Stimulated activated naive CD8-positive, alpha-beta T cell treated with anti-CD3 and anti-CD28 coated beads, Interleukin-15, amount 100 ng/mL, for 72 hours (primary cell): Measurements from ENCODE around the gene CAPZA2.
A peak's percentile ranks its signal among the peaks of the same experiment; 100 is the strongest.
"Not testable (repeated sequence)": the region's sequence is repeated elsewhere in the genome, so short reads cannot be mapped to it uniquely, and the experiment has no call there.

Experiments used
- ATAC-seq: fragments of 150-1000 bp; cut with Tn5 transposase; 2 replicates; pipeline ENCODE4 v1.10.0; 2021; ENCODE audit warnings: mild to moderate bottlenecking, moderate library complexity
- DNase-seq, 2 donors: peaks; one replicate each; pipeline ENCODE4 v3.0.0; 2021 to 2022
- H3K27ac Mint-ChIP-seq, 2 donors: one replicate each; pipeline ENCODE4 v1.8.0; 2022; ENCODE audit warnings: mild to moderate bottlenecking in 2 of 2, mixed read lengths in 2 of 2, moderate library complexity in 2 of 2
- H3K27me3 Mint-ChIP-seq: one replicate; pipeline ENCODE4 v1.8.0; 2022; ENCODE audit warnings: mixed read lengths
- H3K4me1 Mint-ChIP-seq: one replicate; pipeline ENCODE4 v1.8.0; 2022; ENCODE audit warnings: mild to moderate bottlenecking, mixed read lengths
- H3K4me3 Mint-ChIP-seq, 2 donors: one replicate each; pipeline ENCODE4 v1.8.0; 2022; ENCODE audit warnings: mild to moderate bottlenecking in 2 of 2, mixed read lengths in 2 of 2, moderate library complexity in 1 of 2
- H3K9me3 Mint-ChIP-seq, 2 donors: one replicate each; pipeline ENCODE4 v1.8.0; 2022; ENCODE audit warnings: mixed read lengths in 2 of 2

Gene CAPZA2

DNA sequence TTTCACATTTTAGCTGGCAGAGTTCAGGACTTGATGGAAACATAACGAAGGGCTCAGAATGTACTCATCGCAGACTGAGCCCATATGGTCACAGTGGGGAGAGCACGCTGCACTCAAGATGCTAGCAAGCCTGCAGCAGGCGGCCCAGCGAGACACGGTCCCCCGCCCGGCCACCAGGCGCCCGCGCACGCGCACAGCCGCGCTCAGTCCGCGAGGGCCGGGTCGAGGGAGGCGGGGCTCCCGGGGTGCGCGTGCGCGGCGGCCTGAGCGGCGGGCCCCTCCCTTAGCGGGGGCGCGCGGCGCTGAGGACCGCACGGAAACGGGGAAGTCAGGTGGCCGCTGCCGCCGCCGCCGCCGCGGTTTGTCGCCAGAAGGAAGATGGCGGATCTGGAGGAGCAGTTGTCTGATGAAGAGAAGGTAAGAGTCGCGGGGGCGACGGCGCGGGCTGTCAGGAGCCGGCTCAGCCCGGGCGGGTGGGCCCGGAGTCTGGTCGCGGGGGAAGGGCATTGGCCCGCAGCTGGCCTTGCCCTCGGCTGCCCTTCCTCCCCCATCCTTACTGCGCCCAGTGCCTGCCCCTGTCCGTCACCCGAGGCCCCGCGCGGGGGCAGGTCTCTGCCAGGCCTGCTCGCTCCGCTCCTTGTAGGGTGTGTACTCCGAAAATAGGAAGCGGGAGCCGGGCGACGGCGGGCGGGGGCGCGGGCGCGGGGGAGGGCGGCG lies at the start of gene CAPZA2:
Gene CAPZA2, plus strand, starts transcription at position 354 of the 717 bp plus-strand sequence. Its CDS starts 25 bp downstream, at position 379.
- Mint-ChIP-seq H3K27ac (peak within 1 kb of the TSS; percentile 99 to 100), H3K4me3 (peak within 1 kb of the TSS; percentile 93 to 100), H3K27me3 (peaks cover 18% of the 10 kb centered on the region), H3K4me1 (peaks cover 43% of the 10 kb centered on the region), H3K9me3 (no peaks in the 10 kb centered on the region)
- peak; percentile 93 for ATAC-seq
- peak; percentile 94 to 97 for DNase-seq

DNA sequence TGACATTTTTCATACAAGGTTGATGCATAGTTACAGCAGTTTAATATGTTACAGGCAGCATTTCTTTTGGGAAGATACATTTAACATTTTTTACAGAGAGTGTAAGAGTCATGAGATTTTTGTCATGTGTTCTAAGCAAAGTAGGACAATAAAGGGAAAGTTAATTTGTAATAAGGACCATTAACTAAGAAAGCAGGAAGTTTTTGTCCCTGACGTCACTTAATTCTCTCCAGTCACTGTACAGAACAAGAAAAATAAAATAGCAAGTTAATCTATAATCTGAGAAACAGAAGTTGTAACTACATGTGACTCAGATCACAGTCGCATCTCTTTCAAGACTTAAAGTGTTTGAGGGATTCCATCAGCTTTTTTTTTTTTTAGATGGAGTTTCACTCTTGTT lies 49.5 kb upstream of the CAPZA2 start:
- Mint-ChIP-seq H3K9me3 (no peaks in the 10 kb centered on the region), H3K27me3 (no peaks in the 10 kb centered on the region), H3K4me3 (no peak overlapping the region), H3K4me1 (no peaks in the 10 kb centered on the region), H3K27ac (no peak overlapping the region)
- ATAC-seq (no peak), DNase-seq (no peak)

DNA sequence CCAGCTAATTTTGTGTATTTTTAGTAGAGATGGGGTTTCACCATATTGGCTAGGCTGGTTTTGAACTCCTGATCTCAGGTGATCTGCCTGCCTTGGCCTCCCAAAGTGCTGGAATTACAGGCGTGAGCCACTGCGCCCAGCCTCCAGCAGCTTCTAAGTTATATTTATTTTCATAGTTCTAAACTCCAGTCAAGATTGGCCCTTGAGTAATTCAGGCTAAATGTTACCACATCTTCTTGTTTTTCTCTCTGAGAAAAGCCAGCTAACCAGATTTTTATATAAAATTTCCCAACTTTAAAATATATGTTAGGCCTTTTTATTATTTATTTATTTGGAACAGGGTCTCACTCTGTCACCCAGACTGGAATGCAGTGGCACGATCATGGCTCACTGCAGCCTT lies 49.0 kb upstream of the CAPZA2 start:
- H3K4me1 Mint-ChIP-seq, H3K27ac Mint-ChIP-seq, H3K4me3 Mint-ChIP-seq, DNase-seq, H3K27me3 Mint-ChIP-seq, H3K9me3 Mint-ChIP-seq, ATAC-seq: not testable (repeated sequence)

DNA sequence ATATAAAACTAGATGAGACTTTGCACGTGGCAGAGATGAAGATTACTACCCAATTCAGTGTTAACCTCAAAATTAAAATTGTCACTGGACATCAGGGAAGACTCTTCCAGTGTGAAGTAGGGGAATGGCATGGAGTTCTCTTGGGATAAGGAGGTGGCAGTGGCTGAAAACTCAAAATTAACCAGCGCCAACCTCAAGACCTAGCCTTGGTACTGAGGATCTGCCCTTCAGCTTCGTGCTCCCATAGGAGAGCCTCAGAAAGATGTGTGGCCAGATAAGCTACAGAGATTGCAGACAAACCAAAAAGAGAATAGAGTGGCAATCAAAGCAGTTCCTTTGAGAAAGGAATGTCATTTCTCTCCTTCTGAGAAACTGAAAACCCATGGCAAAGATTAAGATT lies 47.3 kb upstream of the CAPZA2 start:
- DNase-seq (no peak), ATAC-seq (no peak)
- Mint-ChIP-seq H3K27me3 (peaks cover 9% of the 10 kb centered on the region), H3K4me3 (no peak overlapping the region), H3K9me3 (no peaks in the 10 kb centered on the region), H3K27ac (no peak overlapping the region), H3K4me1 (no peaks in the 10 kb centered on the region)

DNA sequence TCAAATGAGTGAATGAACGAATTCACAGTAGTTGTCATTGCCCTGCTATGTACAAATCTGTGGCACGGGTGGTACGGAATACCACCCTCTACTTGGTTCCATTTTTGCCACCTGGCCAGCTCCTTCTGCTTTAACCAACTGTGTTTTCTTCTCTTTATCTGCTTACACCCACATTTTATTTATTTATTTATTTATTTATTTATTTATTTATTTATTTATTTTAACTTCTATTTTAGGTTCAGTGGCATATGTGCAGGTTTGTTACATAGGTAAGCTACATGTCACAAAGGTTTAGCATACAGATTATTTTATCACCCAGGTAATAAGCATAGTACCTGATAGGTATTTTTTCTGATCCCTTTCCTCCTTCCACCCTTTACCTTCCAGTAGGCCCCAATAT lies 42.2 kb upstream of the CAPZA2 start:
- H3K4me1 Mint-ChIP-seq, result no peaks in the 10 kb centered on the region
- DNase-seq, result no peak
- H3K9me3 Mint-ChIP-seq, result peaks cover 0 to 11% of the 10 kb centered on the region in 2 donors
- H3K27ac Mint-ChIP-seq, result no peak overlapping the region
- peaks cover 18% of the 10 kb centered on the region for H3K27me3 Mint-ChIP-seq
- ATAC-seq, result no peak
- no peak overlapping the region for H3K4me3 Mint-ChIP-seq

DNA sequence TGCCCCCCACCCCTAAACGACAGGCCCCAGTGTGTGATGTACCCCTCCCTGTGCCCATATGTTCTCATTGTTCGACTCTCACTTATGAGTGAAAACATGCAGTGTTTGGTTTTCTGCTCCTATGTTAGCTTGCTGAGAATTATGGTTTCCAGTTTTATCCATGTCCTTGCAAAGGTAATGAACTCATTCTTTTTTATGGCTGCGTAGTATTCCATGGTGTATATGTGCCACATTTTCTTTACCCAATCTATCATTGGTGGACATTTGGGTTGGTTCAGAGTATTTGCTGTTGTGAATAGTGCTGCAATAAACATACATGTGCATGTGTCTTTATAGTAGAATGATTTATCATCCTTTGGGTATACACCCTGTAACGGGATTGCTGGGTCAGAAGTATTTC lies 40.7 kb upstream of the CAPZA2 start:
- Mint-ChIP-seq H3K9me3 (peaks cover 0 to 14% of the 10 kb centered on the region in 2 donors), H3K27me3 (peaks cover 28% of the 10 kb centered on the region)
- not testable (repeated sequence) for ATAC-seq, H3K27ac Mint-ChIP-seq, DNase-seq, H3K4me3 Mint-ChIP-seq, H3K4me1 Mint-ChIP-seq

DNA sequence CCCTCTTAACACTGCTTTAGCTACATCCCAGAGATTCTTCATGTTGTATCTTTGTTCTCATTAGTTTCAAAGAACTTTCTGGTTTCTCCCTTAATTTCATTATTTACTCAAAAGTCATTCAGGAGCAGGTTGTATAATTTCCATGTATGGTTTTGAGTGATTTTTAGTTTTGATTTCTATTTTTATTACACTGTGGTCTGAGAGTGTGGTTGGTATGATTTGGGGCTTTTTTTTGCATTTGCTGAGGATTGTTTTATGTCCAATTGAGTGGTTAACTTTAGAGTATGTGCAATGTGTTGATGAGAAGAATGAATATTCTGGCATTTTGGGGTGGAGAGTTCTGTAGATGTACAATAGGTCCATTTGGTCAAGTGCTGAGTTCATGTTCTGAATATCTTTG lies 37.9 kb upstream of the CAPZA2 start:
- ATAC-seq (no peak), DNase-seq (no peak)
- Mint-ChIP-seq H3K27ac (no peak overlapping the region), H3K27me3 (peaks cover 21% of the 10 kb centered on the region), H3K4me3 (no peak overlapping the region), H3K9me3 (peaks cover 0 to 14% of the 10 kb centered on the region in 2 donors), H3K4me1 (no peaks in the 10 kb centered on the region)

DNA sequence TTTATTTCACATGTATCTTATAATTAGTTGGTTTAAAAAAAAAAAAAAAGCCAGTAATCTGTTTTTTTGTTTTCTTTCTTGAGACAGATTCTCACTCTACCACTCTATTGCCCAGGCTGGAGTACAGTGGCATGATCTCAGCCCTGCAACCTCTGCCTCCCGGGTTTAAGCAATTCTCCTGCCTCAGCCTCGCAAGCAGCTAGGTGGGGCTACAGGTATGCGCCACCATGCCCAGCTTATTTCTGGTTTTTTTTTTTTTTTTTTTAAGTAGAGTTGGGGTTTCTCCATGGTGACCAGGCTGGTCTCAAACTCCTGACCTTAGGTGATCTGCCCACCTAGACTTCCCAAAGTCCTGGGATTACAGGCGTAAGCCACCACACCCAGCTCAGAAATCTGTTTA lies 34.1 kb upstream of the CAPZA2 start:
- Mint-ChIP-seq H3K4me3 (no peak overlapping the region), H3K9me3 (peaks cover 0 to 14% of the 10 kb centered on the region in 2 donors), H3K4me1 (no peaks in the 10 kb centered on the region), H3K27me3 (peaks cover 21% of the 10 kb centered on the region), H3K27ac (no peak overlapping the region)
- no peak for ATAC-seq
- no peak for DNase-seq

DNA sequence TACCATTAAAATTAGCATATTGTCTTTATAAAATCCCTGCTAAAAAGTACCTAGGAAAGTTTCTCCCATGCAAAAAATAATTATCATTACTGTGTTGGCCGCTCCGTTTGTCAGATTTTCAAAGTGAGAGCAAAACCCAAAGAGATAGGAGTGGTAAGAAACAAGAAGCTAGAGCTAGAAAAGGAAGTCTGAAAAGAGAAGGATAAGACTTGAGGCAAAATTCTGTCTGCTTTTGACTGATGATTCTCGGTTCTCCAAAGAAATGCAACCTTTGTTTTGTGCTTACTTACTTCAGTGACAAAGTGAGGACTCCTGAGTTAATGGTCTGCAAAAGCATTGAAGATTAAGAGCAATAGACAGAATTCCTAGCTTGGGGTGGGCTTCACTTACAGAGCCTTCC lies 33.3 kb upstream of the CAPZA2 start:
- ATAC-seq, result no peak
- Mint-ChIP-seq H3K27me3 (peaks cover 28% of the 10 kb centered on the region), H3K4me3 (no peak overlapping the region), H3K27ac (no peak overlapping the region), H3K4me1 (no peaks in the 10 kb centered on the region), H3K9me3 (peaks cover 0 to 12% of the 10 kb centered on the region in 2 donors)
- no peak for DNase-seq

DNA sequence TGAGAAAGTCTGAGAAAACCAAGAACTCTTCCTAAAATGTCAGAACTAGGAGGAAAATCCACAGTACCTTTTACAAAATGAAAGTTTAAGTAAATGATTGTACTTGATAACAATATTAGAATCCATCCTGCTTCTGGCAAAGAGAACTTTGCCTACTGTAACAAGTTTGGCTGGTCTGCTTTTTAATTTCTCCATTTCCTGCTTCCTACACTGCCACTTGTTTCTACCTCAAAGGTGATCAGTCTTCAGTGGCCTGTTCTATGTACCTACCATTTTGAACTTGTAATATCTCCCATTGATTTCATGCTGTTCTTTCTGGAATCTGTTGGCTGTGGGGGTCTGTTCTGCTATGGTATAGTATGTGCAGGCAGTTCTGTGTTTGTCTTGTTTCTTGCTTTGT lies 32.9 kb upstream of the CAPZA2 start:
- Mint-ChIP-seq H3K4me1 (no peaks in the 10 kb centered on the region), H3K4me3 (no peak overlapping the region), H3K27me3 (peaks cover 26% of the 10 kb centered on the region), H3K9me3 (peaks cover 0 to 8% of the 10 kb centered on the region in 2 donors), H3K27ac (no peak overlapping the region)
- no peak for ATAC-seq
- no peak for DNase-seq

DNA sequence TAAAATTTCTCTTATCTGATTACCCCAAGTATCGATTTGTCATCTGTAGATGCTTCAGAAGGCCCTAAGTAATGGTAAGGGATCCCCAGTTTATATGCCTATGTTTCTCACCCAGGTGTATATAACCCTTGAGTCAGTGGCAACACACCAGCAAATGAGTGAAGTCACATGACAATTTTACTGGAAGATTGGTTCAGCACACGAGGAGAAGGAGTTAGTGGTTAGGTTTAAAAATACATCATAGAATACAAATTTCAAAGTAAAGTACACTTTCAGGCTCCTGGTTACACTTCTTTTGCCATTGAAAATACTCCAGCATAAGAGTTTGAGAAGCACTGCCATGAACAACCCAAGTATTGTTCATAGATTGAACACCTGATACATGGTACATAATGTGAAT lies 29.7 kb upstream of the CAPZA2 start:
- Mint-ChIP-seq H3K4me1 (no peaks in the 10 kb centered on the region), H3K4me3 (no peak overlapping the region), H3K27ac (no peak overlapping the region), H3K9me3 (no peaks in the 10 kb centered on the region), H3K27me3 (peaks cover 15% of the 10 kb centered on the region)
- ATAC-seq (no peak), DNase-seq (no peak)

DNA sequence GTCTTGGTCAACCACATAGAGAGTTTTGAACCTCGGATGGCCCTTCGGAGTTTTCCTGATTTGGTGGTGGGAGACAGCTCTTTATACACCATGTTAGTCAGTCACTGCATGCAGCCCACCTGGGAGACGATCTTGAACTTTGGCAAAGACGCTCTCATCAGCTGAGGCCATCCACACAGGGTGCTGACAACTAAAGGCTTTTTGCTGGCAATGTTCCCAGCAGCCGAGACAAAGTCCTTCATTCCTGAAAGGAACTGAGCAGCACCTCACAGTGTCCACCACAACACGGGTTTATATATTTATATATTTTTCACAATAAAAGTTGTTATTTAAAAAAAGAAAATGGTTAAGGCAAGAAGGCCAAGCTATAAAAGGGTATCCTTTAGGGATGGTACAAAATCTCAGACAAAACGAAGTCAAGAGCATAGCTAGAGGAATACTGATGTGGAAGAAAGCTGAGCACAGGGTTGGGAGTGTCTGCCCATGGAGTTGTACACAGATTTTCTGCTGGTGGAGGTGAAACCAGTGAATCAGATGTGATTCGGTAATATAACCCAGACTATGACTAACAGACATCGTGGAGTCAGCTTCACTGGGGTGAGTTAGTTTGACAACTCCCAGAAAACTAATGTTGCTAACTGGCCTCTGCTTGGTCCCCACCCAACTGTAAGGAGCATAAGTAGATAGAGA lies 27.4 kb upstream of the CAPZA2 start:
- peaks cover 15% of the 10 kb centered on the region for H3K27me3 Mint-ChIP-seq
- ATAC-seq, result no peak
- no peak for DNase-seq
- H3K4me3 Mint-ChIP-seq, result no peak overlapping the region
- H3K27ac Mint-ChIP-seq, result no peak overlapping the region
- no peaks in the 10 kb centered on the region for H3K4me1 Mint-ChIP-seq
- no peaks in the 10 kb centered on the region for H3K9me3 Mint-ChIP-seq

DNA sequence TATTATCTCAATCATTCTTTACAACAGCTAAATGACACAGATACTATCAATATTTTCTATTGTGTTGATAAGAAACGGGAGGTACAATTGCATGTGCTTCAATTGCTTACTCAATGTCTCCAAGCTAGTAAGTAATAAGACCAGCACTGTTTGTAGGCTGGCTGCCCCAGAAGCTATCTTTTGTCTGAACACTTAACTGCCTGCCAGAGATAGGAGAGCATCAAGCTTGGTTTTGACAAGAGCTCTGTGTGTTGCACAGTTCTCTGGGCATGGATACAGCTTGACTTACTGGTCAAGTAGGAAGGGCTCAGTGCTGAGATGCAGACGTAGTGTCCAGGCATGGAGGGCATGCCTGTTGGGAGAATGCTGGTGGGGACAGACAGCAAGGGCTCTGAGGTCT lies 26.3 kb upstream of the CAPZA2 start:
- DNase-seq, result no peak
- H3K4me3 Mint-ChIP-seq, result no peak overlapping the region
- no peak overlapping the region for H3K27ac Mint-ChIP-seq
- H3K27me3 Mint-ChIP-seq, result peaks cover 18% of the 10 kb centered on the region
- no peak for ATAC-seq
- no peaks in the 10 kb centered on the region for H3K9me3 Mint-ChIP-seq
- H3K4me1 Mint-ChIP-seq, result no peaks in the 10 kb centered on the region

DNA sequence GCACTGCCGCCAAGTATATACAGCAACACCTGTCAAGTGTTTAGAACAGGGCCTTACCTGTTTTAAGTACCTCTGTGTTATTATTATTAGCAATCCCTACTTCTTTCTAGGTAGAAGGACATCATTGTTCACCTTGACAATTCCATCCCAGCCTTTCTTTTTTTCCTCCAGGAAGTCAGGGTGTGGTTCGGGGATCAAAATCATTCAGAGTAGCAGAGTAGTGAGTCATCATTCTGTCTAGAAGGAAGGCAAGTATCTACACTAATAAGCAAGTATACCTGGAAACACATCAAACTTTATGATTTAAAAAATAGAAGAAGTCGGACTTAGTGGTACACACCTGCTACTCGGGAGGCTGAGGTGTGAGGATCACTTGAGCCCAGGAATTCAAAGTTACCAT lies 25.5 kb upstream of the CAPZA2 start:
- no peaks in the 10 kb centered on the region for H3K9me3 Mint-ChIP-seq
- H3K4me1 Mint-ChIP-seq, result no peaks in the 10 kb centered on the region
- ATAC-seq, result no peak
- peaks cover 27% of the 10 kb centered on the region for H3K27me3 Mint-ChIP-seq
- DNase-seq, result no peak
- no peak overlapping the region for H3K27ac Mint-ChIP-seq
- H3K4me3 Mint-ChIP-seq, result no peak overlapping the region

DNA sequence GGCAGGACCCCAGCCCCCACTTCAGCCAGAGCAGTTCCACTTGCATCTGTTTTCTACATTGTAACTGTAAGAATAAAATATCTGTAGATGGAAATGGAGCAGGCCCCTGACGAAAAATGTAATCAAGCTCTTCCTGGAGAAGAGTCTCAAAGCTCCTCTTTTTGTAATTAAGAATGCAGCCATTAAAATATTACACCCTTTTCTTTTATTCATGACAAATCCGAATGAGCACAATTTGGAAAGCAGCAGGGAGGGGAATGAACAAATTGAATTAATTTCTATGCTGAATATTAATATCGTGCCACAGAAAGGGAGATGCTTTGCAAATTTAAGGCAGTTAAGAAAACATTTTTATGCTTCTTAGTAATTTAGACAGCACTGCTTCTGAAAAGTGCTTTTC lies 24.8 kb upstream of the CAPZA2 start:
- peaks cover 27% of the 10 kb centered on the region for H3K27me3 Mint-ChIP-seq
- H3K9me3 Mint-ChIP-seq, result no peaks in the 10 kb centered on the region
- ATAC-seq, result no peak
- no peak overlapping the region for H3K27ac Mint-ChIP-seq
- DNase-seq, result no peak
- no peaks in the 10 kb centered on the region for H3K4me1 Mint-ChIP-seq
- no peak overlapping the region for H3K4me3 Mint-ChIP-seq

DNA sequence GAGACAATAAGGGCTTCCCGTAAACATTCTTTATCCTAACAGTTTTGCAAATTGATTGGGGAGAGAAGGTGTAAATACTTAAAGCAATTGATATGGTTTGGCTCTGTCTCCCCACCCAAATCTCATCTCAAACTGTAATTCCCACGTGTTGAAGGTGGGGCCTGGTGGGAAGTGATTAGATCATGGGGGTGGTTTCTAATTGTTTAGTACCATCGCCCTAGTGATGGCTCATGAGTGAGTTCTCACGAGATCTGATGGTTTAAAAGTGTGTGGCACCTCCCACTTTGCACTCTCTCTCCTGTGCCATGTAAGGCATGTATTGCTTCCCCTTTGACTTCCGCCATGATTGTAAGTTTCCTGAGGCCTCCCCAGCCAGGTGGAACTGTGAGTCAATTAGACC lies 22.1 kb upstream of the CAPZA2 start:
- Mint-ChIP-seq H3K27me3 (peaks cover 26% of the 10 kb centered on the region), H3K27ac (no peak overlapping the region), H3K4me3 (no peak overlapping the region), H3K9me3 (no peaks in the 10 kb centered on the region), H3K4me1 (peaks cover 6% of the 10 kb centered on the region)
- ATAC-seq (no peak), DNase-seq (no peak)
